Right kidney (tissue), 1 donor: ENCODE data around the gene SLC15A1.

Experiments
- DNase-seq: peaks from one replicate; pipeline ENCODE4 v3.0.0-alpha.2; 2016

The SLC15A1 gene

DNA sequence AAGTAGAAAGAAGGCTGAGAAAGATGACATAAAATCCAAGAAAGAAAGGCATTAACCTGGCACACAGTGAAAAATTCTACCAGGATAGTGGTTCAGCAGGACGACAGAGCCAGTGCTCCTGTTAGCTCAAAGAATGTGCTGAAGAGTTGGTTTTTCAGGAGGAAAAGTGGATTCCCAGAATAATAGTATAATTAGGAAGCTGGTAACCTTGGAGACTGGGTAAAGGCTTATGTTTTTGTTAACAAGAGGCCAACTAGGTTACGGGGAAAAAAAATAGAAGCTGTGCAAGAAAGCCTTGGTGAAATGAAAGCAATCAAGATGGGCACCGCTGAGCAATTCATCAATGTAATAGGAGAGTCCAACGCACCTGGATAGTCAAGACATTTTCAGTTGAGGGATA, 54.7 kb downstream of the SLC15A1 start:
- no peak for DNase-seq

DNA sequence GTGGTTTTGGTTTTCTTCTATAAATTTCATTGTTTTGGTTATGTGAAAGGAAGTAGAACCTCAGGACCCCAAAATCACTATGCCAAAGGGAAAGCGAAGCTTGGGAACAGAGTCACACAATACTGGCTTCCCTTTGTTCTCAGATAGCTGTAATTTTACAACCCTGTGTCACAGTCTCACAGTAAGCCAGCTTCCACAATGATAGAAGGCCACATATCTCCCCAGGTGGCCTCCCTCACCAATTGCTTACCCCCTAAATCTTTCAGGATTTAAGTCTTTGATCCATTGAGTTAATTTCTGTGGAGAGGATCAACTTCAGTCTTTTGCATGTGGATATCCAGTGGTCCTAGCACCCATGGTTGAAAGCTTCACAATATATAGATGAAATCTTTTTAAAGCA, 58.7 kb downstream of the SLC15A1 start:
- DNase-seq, result no peak

DNA sequence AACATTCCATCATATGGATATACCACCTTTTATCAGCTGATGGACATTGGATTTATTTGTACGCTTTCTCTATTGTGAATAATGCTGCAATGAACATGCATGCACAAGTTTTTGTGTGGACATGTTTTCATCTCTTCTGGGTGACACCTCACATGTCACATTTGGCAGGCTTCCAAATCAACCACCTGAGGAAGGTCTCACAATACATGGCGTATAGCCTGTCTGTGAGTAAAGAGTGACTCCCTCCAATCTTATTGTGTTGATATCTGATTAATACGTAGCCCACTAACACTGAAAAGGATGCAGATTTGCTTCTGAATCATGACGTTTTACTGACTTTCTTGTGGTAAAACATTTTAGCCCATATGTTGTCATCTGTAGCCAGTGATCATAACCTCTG, 61.1 kb downstream of the SLC15A1 start:
- no peak for DNase-seq

DNA sequence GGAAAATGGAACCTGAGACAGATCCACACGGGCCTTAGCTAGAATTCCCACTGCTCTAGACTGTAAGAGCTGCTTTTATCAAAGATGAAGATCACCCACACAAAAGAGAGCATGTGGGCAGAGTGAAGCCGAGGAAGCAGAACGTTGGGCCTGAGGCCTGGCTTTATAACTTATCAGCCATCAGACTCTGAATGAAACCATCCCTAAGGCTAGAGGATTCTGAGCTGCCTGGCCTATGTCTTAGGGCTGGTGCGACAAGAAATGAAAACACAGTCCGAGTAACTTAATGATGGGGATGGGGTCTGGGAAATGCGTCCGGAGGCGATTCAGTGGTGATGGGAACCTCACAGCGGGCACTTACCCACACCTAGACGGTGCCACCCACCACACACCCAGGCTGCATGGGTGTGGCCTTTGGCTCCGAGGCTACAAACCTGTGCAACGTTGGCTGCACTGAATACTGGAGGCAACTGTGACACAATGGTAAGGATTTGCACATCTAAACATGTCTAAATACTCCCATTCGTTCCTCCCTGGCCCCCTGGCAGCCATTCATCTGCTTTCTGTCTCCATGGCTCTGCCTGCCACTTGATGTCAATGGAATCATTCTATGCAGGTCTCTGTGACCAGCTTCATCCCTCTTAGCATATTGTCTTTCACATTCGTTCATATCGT, 62.0 kb downstream of the SLC15A1 start:
- no peak for DNase-seq

DNA sequence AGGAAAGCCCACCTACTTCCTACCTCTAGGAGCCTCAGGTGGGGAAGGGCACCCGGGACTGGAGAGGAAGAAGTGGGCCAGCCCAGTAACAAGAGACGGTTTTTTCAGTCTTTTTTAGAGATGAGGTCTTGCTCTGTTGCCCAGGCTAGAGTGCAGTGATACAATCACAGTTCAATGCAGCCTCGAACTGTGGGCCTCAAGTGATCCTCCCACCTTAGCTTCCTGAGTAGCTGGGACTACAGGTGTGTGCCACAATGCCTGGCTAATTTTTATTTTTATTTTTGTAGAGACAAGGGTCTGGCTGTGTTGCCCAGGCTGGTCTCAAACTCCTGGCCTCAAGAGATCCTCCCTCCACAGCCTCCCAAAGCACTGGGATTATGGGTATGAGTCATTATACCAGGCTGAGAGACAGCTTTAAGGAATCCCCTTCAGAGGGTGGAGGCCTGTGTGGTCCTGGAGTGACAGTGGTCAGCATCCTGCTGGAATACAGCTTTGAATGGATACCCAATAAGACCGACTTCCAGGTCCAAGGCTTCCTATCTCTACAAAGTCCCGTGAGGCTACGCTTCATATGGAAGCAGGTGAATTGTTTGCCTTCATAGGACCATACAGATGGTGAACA, 63.0 kb downstream of the SLC15A1 start:
- DNase-seq, result no peak

DNA sequence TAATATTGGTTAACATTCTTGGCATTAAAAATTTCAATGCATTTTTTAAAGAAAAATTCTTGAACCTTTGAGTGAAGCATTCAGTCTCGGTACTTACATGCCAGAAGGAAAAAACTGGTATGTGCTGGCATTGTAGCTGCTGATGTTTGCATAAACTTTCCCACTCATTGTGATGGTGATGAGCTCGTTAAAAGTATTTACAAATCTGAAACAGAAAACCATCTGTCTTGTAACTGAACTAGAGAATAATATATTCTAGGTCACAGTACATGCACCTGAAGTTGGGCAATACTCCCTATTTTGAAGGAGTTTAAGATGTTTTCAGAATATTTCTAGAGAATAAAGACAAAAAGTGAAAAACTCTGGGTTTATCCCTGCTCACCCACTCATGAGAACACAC, 64.1 kb downstream of the SLC15A1 start:
- no peak for DNase-seq

DNA sequence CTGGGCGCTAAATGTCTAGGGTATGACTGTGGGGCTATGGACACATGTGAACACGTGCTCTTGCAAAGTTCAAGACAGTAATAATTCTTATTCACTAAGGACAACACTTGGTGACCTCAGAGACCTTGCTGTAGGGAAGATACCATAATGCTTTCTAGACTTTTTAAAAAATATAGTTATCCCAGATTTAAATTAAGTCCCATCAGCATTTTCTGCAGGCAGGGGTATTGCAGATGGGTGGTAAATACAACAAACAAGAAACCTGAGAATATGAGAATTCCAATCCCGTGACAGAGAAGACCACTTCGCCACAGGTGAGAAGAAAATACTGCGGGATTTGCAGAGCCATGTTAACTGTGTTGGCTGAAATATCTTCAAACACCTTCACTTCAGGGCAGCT, 65.2 kb downstream of the SLC15A1 start:
- DNase-seq, result no peak

DNA sequence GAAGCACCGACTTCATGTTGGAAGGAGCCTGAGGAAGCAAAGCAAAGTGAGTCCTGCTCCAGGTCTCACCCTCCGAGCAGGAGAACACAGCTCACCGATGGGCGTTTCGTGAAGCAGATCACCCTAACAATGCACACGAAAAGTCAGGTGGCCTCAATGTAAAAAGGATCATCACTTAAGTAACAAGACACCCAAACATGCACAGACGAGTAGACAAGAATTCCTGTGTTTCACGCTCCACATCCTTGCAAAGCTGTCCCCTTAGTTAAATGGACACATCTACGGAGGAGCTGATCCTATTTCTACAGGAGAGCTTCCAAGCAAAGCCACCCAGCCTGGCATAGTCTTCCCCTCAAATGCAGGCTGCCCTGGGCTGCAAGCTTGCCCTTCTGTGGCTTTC, 66.2 kb downstream of the SLC15A1 start:
- peak; percentile 49 for DNase-seq

DNA sequence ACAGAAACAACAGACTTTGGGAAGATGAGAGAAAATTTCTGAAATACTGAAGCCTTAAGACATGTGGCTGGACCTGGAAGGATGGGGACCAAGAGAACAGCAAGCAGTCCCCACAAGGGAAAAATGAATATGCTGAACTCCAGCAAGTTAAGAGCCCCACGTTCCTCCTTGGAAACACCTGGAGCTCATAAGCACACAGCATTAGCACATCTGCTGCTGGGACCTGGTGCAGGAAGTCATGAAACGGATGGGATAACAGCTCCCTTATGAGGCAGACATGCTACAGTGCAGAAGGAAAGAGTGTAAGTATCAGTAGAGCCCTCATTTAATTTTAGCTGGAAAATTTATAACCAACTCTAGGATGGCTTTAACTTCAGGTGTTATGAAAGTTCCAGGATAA, 67.3 kb downstream of the SLC15A1 start:
- DNase-seq, result no peak

DNA sequence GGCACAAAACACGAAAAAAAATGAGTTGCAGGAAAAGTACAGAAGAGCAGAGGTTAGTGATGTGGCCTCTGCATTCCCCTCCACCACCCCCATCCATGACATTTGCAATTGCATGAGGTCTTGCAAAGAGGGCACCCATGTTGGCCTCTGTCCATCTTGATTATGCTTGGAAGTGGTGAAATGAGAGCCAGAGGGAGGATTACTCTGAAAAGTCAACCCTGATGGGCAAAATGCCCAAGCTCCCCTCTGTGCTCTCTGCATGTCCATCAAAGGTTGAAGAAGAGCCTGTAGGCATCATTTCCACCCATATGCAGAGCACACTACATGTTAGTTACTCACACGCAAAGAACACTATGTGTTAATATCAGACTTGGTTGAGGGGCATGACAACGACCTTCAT, 71.4 kb downstream of the SLC15A1 start:
- no peak for DNase-seq

DNA sequence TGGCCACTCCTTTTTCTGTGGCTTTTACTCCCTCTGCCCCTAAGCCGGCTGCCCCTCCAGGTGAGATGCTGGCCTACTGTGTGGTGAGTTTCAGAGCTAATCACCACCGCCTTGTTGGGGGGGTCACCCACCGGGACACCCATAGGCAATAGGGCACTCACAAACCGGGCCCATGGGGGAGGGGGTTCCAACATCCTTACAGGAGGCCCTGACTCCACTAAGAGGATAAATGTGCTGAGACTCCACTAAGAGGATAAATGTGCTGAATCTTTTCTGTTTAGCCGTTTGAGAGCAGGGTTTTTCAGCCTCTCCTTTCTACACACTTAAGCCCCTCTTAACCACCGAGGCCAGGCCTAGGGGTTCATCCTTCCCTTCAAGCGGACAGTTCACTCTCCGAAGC, 73.7 kb downstream of the SLC15A1 start:
- DNase-seq, result no peak

DNA sequence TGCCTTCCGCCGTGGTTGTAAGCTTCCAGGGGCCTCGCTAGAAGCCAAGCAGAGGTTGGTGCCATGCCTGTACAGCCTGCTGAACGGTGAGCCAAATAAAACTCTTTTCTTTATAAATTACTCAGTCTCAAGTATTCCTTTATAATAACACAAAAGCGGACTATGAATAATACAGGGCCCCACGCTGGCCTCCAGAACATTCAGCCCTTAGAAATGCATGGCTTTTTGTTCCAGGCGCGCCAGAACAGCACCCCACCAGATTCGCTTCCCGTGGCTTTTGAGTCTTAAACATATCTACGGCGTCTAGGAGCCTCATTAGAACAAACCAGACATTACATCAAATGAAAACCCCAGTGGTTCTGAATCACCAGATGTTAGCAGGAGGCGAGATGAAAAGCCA, 75.1 kb downstream of the SLC15A1 start:
- DNase-seq, result no peak

DNA sequence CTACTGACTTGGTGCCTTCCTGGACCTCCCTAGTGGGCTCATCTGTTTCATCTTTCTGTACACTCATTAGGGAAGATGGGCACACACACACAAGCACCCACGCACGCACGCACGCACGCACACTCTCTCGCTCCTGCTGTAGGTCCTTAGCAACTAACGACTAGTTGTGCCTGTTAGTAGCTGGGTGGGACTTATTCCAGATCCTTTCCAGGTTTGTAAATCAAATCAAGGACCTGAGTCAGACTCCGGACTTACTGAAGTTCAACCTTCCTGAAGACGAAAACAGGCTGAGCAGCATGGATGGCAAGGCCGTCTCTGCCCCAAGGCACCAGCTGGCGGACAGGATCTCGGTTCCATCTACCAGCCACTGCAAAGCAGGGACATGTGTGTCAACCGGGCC, 76.2 kb downstream of the SLC15A1 start:
- no peak for DNase-seq

DNA sequence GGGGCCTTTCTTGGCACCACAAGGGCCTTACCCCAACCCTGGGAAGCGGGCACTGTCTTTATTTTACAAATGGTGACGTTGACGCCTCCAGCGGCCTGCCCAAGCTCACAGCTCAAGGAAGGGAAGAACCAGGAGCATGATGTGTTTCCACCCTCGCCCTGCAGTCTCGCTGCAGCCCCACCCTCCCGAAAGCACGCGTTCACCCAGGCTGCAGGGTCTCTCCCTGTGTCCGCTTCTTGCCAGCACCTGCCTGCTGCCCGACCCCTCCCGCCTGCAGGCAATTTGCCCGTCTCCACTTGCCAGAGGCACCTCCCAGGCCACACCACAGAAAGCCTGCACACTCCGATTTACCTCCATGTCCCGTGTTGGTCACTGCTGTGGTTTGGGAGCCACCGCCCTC, 76.6 kb downstream of the SLC15A1 start:
- no peak for DNase-seq

DNA sequence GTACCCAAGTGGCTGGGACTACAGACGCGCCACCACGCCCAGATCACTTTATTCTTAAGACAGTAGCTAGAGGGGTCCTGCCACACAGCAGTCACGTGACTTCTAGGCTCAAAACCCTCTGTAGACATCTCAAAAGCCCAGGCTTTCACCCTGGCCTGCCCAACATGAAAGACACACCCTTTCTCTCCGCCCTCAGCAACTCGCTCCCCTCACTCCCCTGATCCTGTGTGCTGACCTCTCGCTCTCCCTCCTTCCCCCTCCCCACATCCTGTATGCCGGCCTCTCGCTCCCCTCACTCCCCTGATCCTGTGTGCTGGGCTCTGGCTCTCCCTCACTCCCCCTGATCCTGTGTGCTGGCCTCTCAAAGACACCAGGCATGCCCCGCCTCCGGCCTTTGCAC, 77.4 kb downstream of the SLC15A1 start:
- peak; percentile 49 for DNase-seq

DNA sequence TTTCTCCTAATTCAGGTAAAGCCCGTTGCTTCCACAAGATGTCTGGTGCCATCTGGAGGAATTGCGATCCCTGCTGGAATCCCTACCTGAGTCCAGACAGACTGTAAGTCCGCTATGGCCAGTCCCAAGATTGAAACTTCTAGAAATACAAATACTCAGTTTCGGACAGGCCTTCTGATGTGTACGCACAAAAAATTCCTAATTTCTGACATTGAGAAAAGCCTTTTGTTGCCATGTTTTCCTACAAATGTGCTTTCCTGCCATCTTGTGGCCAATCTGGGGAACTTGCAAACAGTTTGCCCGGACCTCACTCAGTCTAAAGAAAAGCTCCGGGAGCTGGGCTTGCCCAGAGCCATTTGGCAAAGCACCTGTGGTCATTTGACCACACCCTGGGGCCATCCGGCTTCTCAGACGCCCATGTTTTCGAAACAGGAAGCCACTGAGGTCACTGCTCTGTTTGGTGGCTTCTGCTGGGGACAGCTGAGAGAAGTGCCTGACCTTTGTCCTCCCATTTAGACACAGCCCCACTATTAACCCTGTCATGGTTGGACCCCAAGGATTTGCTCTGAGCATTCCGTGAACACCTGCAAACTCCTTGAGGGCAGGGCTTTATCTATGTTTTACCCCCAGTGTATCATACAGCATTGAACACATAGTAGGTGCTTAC, 79.4 kb downstream of the SLC15A1 start:
- peak; percentile 77 for DNase-seq

DNA sequence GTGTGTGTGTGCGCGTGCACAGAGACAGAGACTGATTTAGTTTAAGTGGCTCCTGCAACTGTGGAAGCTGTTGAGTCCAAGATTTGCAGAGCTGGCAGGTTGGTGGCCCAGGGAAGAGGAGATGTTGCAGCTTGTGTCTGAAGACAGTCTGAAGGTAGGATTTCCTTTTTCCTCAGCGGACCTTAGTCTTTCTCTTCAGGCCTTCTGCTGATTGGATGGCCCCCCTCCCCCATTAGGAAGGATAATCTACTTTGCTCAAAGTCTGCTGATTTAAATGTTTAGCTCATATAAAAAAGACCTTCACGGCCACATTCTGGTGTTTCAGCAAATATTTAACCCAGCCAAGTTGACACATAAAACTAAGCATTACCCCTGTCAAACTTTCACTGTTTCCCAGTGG, 84.3 kb downstream of the SLC15A1 start:
- no peak for DNase-seq

DNA sequence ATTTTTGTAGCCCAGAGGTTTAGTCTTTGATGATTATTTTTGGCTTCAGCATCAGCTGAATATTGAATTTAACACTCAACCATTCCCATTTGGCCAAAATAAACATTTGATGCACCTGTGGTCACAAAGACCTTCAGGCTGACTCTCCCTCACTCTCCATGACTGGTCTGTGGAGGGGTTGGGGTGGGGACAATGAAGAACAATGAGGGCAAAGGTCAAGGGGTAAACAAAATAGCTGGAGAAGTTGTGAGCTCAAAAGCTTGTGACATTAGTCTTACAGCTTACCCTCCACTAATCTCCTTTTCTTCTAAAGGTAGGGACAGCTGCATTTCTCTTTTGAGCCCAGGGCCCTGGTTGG, 86.9 kb downstream of the SLC15A1 start:
- DNase-seq, result no peak

DNA sequence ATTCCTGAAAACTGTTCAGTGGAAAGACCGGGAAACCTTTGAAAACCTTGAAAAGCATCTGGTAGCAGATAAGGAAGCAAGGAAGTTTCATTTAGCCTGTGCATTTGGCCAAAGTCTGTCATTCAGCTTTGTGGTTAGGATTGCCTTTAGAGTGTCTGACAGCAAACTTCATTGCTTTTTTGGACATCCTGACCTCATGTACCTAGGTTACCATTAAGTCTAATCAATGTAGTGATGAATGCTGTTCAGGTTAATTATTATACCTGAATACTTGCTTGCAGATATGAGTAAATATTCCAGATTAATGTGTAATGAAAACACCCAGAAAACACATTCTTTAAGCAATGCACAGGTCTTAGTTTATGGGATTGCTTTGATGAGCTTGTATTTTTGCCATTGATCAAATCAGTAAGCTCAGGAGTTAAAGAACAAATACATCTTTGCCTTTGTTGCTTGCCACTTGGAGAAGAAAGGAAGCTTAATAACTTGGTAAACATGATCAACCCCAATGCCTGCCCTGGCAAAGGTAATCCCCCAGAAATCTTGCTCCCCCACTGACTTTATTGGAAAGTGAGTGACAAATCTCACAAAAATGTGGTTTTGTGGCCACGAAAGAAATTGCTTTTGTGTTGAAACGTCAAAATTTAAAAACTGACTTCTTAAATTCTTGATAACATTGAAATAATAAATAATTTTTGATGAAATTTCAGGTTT, 87.4 kb downstream of the SLC15A1 start:
- no peak for DNase-seq

DNA sequence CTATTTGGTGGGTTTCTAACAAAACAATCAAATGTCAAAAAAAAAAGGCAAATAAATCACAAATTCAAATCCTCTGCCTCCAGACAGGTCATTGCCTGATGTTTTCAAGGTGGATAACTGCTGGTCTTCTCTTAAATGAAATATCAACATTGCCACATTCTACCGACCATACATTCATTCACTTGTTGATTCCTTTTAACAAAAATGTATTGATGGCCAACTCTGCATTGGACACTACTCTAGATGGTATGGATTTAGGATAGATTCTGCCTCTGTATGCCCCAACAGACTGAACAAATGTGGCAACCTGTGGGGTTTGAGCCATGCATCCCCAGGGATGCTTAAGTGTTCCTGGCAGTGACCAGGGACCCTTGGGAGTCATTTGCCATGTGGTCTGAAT, 88.0 kb downstream of the SLC15A1 start:
- no peak for DNase-seq

DNA sequence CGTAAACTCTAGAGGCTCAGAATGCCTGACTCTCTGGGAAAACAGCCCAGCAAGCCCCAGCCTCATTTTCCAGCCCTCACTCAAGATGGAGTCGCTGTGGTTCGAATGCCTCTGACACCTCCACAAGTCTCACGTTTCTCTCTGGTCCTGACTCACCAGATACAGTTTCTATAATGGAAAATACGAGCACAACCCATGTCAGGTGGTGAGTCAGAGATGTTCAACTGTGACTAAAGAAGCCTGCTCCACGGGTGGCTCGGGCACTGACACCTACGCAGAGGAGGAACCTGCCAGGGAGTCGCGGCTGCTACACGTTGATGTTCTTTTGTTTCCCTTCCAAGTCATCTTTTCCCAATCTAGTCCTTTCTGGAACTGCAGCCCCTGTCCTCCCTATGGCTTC, 88.4 kb downstream of the SLC15A1 start:
- DNase-seq, result no peak

DNA sequence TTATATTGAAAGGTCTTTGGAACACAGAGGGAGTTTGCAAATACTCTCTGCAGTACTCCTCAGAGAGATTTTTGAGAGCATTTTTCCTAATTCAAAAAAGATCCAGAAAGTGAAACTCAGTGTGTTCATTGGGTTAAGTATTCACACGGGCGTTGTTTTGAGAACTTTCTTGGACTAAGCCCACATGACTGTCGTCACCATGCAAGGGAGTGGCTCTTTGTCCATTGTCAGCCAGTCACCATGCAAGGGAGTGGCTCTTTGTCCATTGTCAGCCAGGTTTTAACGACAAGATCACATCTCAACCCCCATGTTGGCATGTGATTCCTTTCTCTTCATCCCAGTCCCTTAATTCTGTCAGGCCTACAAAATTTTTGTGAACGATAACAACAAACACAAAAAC, 94.3 kb downstream of the SLC15A1 start:
- no peak for DNase-seq

DNA sequence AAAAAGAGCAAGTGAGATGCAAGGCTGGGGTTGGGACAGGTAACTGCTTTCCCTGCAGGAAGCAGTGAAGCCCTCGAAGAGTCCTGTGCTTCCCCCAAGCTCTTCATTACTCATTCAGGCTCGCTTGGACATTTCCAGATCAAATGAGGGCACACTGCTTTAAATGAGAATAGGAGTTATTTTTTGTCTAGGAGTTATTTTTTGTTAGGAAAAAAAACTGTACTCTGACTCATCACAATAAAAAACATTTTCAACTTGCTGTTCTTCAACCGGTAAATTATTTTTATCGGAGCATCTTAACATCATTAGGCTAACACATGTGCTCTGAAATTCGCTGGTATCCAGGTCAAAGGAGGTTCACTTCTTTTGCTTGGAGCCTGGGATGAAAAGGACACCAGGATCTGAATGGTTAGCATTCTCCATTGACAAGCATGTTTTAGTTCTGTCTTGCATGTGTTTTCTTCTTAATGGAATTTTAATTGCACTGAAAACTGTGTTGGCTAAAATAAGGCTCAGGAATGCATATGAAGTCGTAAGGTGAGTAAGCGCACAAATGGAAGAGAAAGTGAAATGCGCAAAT, 94.9 kb downstream of the SLC15A1 start:
- DNase-seq, result no peak
